ENCODE data around the gene TMEM43.

The TMEM43 gene

DNA sequence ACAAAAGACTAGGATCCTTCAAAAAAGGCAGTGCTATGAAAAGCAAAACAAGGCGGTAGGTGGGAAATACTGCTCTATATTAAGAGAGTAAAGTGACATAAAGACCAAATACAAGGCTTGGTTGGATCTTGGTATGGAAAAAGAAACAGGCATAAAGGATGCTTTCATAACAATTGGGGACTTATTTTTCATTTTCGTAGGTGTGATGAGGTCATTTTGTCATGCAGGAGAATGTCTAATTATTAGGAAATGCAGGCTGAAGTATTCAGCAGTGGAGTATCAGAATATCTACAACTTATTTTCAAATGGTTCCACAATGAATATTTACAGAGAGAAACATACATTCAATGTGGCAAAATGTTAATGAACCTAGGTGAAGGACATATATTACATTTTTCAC is 44.6 kb downstream of the TMEM43 start:
- no peak for TF ChIP-seq CTCF (IDR thresholded peaks at IDR 0.05; ENCODE audit: control extremely low read depth, extremely low read depth, low read depth, missing control alignments)
- ChIA-PET POLR2A (no interaction called here), CTCF (interaction anchor here (1.1 to 1.8 kb wide), 3 partner anchors 14 to 44 kb away, joined by 3 to 5 read pairs (median 4); partner anchors contain the start of genes CHCHD4 and TMEM43)
- no peak for DNase-seq (ENCODE audit: extremely low spot score)

DNA sequence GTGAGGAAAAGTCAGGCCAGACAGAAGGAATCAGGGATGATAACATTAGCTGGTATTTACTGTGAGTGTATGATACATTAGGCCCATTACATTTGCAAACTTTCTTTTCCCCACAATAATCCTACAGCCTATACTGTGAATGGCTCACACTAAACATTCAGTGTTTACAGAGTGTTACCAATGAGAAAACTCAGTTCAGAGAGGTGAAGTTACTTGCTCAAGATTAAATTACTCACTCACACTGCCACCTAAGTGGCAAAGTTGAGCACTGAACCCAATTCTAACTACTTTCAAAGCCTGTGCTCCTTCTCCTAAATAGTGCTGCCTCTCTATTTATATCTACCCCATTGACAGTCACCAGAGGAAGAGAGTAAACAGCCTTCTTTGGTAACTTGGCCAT is 45.0 kb downstream of the TMEM43 start:
- ChIA-PET CTCF (interaction anchor here (1.1 to 1.8 kb wide), 3 partner anchors 17 to 45 kb away, joined by 3 to 5 read pairs (median 4); partner anchors contain the start of genes CHCHD4 and TMEM43), POLR2A (no interaction called here)
- TF ChIP-seq CTCF (IDR thresholded peaks at IDR 0.05; ENCODE audit: control extremely low read depth, extremely low read depth, low read depth, missing control alignments) = no peak
- DNase-seq (ENCODE audit: extremely low spot score) = no peak

- TF ChIP-seq CTCF (IDR thresholded peaks at IDR 0.05; ENCODE audit: control extremely low read depth, extremely low read depth, low read depth, missing control alignments) = no peak
- ChIA-PET CTCF (interaction anchor here (1.1 to 1.6 kb wide), 3 partner anchors 11 to 19 kb away, joined by 3 to 5 read pairs (median 4); no protein-coding TSS in a partner anchor), POLR2A (no interaction called here)
- DNase-seq (ENCODE audit: extremely low spot score) = no peak
These were observed 45.8 kb downstream of the TMEM43 start for GRCh38 chr3:14170531-14171159.

- DNase-seq (ENCODE audit: extremely low spot score) = no peak
- POLR2A ChIA-PET = no interaction called here
- TF ChIP-seq CTCF (IDR thresholded peaks at IDR 0.05; ENCODE audit: control extremely low read depth, extremely low read depth, low read depth, missing control alignments) = no peak
- CTCF ChIA-PET = interaction anchor here (1.1 to 1.7 kb wide), 4 partner anchors 10 to 44 kb away, joined by 3 to 4 read pairs (median 4); no protein-coding TSS in a partner anchor
These were observed 47.6 kb downstream of the TMEM43 start for GRCh38 chr3:14172496-14172895.

GRCh38 chr3:14174483-14174882 is 49.6 kb downstream of the TMEM43 start:
- CTCF ChIA-PET = interaction anchor here (1.0 to 1.2 kb wide), 2 partner anchors 16 to 33 kb away, joined by 3 to 4 read pairs; no protein-coding TSS in a partner anchor
- POLR2A ChIA-PET = no interaction called here
- DNase-seq (ENCODE audit: extremely low spot score) = no peak
- TF ChIP-seq CTCF (IDR thresholded peaks at IDR 0.05; ENCODE audit: control extremely low read depth, extremely low read depth, low read depth, missing control alignments) = no peak

- ChIA-PET CTCF (interaction anchor here (0.7 to 1.4 kb wide), 4 partner anchors 17 to 50 kb away, joined by 3 to 4 read pairs (median 3); no protein-coding TSS in a partner anchor), POLR2A (no interaction called here)
- no peak for TF ChIP-seq CTCF (IDR thresholded peaks at IDR 0.05; ENCODE audit: control extremely low read depth, extremely low read depth, low read depth, missing control alignments)
- peak; percentile 35 for DNase-seq (ENCODE audit: extremely low spot score)
These were observed 50.7 kb downstream of the TMEM43 start for GRCh38 chr3:14175383-14176037.
